Stimulated activated CD8-positive, alpha-beta memory T cell treated with anti-CD3 and anti-CD28 coated beads, Interleukin-15, amount 100 ng/mL, for 48 hours (primary cell): ENCODE results near the gene PRICKLE4.

Experiments used
- DNase-seq, 2 donors: peaks; one replicate each; pipeline ENCODE4 v3.0.0-alpha.2; 2020; ENCODE audit warnings: low read depth in 2 of 2

PRICKLE4 gene

DNA sequence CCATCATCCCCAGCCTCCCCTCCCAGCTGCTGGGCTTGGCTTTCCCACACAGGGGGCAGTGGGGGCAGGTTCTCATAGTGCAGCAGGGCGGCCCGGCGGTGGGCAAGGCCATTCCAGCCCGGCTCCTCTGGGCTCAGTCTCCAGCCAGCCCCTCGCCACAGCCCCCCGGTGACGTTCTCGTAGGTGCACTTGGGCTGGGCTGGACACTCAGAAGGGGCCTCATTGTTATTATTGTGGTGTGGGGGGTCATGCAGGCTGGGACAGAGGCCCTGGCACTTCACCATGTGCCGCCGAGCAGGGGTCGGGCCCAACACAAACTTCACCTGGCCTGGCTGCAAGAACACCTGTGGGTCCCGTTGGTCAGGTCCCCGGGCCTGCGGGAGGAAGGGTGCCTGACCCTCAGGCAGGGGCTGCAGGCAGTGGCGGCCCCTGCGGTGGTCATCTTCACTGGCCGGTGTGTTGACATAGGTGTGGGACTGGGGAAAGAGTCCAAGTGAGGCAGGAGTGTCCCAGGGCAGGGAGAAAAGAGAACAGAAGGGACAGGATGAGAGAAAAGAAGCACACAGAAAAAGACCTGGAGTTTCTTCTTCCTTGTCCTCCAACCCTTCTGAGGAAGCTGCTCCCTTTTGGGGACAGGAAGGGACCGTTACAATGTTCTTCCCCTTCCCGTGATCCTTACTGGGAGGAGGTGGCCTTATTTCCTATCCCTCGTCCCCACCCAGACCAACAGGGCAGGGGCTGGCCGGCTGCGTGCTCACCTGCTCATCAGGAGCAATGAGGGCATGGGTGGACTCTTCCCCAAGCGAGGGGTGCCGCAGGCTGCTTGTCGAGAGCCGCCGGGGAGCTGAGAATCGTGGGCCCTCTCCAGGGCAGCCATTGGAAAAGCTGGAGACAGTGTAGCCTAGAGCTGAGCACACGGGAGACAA, 9.3 kb upstream of the PRICKLE4 start:
- DNase-seq = no peak

DNA sequence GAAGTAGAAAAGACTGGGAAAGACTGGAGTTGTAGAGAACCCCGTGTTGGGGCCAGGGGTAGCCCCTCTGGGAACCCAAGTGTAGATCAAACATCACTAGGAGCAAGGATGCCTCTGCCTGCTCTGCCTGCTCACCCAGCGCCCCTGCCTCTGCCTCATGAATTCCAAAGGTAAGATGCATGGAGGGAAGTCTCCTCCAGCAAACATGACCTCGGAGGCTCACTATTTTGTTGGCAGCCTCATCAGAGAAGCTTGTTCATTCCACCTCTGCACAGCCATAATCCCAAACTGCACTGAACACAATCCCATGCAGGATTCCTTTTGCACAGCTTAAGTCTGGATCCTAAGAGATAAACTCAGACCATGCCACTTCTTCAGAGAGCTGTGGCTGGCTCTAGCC, 5.7 kb upstream of the PRICKLE4 start:
- DNase-seq = no peak

DNA sequence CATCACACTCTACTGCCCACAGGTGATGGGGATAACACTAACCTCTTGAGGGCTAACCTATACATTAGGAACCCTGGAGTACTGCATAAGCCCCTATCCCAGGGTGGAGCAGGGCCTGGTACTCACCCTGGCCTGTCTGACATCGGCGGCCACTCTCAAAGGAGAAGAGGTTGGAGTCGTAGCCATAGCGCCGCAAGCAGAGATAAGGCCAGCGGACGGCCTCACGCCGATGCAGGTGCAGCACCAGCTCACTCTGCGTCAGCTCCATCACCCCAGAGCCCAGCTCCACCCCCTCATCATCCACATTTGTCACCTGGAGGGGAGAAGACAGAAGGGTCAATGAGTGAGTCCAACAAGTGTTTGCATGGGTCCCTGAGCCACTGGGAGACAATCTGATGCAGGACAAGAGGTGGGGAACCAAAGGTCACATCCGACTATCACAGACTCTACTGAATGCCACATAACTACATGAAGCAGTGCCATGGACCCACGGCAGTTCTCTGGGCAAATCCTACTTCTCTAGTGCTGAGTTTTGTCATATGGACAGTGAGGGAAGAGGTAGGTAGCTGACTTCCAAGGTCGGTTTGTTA, 5.2 kb upstream of the PRICKLE4 start:
- no peak for DNase-seq

GRCh38 chr6:41777551-41778285, 2.9 kb upstream of the PRICKLE4 start:
- DNase-seq = no peak

DNA sequence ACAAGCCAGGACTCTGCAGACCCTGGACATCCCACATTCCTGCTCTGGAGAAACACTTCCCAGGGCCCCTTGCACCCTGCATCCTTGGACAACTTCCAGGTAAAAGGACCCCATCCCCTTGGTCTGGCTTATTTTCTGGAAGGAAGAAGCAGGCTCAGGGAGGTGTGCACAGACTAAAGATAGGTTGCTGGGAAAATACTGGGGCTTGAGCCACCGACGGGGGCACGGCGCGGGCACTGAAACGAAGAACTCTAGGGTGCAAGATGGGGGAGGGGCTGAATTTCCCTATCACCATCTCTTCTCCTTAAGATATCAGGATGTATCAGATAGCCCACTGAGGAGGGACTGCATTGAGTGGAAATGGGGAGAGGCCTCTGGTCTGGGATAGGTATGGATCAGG, 1.7 kb upstream of the PRICKLE4 start:
- no peak for DNase-seq

DNA sequence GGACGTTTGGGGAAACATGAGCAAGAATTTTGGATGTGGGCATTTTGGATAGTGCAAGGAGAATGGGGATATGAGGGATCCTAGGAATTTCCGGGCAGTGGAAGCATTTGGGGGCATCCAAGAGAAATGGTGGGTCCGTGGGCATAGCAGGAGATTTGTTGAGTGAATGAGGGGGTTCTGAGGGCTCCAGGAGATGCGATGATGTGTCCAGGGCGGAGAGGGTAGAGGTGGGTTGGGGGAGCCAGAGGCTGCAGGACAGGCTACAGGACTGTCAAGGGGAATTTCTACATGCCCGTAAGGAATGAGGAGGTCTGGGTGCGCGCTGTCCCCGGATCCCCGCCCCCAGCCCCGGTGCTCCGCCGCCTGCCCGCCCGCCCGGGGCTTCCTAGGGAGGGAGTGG, 1.2 kb upstream of the PRICKLE4 start:
- no peak for DNase-seq

GRCh38 chr6:41779788-41780550, 613 bp upstream of the PRICKLE4 start, which contains the start of gene FRS3:
FRS3 (minus strand) TSS chr6:41779900; CDS start chr6:41776987, 2,913 bp downstream.
- peak; percentile 98 for DNase-seq

DNA sequence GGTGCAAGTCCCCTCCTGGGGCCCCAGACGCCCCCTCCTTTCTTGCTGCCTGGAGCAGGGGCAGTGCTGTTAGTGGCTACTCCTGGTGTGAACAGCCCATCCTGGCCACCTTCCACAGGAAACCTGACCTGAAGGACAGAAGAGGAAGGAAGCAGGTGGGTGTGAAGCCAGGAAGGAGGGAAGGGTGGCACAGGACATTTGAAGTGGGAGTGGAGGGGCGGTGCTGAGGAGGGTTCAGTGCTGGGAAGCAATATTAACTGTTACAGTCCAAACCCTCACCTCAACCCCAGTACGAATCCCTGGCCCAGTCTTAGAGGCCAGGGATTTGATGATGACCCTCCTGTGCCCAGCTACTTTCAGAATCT, 766 bp downstream of the PRICKLE4 start:
- DNase-seq = no peak

- no peak for DNase-seq
Measured at GRCh38 chr6:41783106-41783780, 2.7 kb downstream of the PRICKLE4 start.

GRCh38 chr6:41784581-41785171, 4.1 kb downstream of the PRICKLE4 start:
- DNase-seq = no peak

- DNase-seq = no peak
Measured at GRCh38 chr6:41785254-41785653, 4.7 kb downstream of the PRICKLE4 start.

DNA sequence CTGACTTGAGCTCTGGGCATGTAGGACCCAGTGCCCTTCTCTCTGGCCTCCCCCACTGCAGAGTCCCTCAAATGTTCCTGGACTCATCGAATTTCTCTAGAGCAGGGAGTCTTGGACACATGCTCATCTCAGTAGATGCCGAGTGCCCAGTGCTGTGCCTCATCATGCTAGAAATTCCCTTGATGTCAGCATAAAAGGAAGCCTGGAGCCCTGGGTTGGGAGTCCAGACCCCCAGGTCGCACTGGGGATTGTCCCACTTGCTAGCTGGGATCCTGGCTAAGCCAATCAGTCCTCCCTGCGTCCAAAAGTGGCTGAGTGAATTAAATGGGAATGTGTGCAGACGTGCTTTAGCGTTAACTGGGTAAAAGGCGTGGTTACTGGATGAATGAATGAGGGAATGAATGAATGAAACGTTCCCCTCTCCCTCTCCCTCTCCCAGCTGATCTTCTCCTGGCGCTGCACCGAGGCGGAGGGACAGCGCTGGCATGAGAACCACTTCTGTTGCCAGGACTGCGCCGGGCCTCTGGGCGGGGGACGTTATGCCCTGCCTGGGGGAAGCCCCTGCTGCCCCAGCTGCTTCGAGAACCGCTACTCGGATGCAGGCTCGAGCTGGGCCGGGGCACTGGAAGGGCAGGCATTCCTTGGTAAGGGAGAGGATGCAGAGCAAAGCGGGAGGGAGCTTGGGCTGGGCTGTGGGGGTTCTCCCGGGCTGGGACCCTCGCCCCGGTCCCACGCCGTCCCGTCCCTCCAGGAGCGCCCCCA, 5.3 kb downstream of the PRICKLE4 start:
- no peak for DNase-seq

- peak; percentile 80 to 81 for DNase-seq
Measured at GRCh38 chr6:41786451-41787218, 6.1 kb downstream of the PRICKLE4 start.

- DNase-seq = peak; percentile 90 to 94
Measured at GRCh38 chr6:41787219-41787917, 6.8 kb downstream of the PRICKLE4 start, which contains the start of gene TOMM6. TOMM6 (plus strand) TSS chr6:41787694; CDS start chr6:41787698, 4 bp downstream.

DNA sequence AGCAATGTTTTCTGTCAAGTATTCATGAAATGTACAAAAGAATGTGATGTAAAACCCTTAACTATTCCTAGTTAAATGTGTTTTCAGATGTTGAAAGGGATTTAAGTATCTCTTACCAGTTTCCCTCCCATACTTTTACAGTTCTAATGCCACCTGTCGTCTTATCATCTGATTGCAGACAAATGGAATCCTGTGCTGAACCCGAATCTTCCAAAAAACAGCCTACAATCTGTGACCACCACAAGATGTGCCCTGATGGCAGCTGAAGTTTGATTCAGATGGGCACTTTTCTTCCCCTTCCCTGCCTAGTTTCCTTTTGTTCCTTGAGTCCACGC, 8.8 kb downstream of the PRICKLE4 start:
- no peak for DNase-seq

- no peak for DNase-seq
Measured at GRCh38 chr6:41790045-41790444, 9.5 kb downstream of the PRICKLE4 start.

GRCh38 chr6:41791305-41791704, 10.7 kb downstream of the PRICKLE4 start:
- DNase-seq = no peak

GRCh38 chr6:41791984-41792383, 11.4 kb downstream of the PRICKLE4 start:
- DNase-seq = no peak

- DNase-seq = no peak
Measured at GRCh38 chr6:41796474-41796873, 15.9 kb downstream of the PRICKLE4 start.
